Stimulated activated CD8-positive, alpha-beta memory T cell treated with anti-CD3 and anti-CD28 coated beads, Interleukin-4, amount 100 ng/mL, for 24 hours (primary cell): ENCODE measurements around the gene AGAP1.

ENCODE experiments used
- DNase-seq: peaks from one replicate; pipeline ENCODE4 v3.0.0-alpha.2; 2020; ENCODE audit warnings: low read depth

The AGAP1 gene

DNA sequence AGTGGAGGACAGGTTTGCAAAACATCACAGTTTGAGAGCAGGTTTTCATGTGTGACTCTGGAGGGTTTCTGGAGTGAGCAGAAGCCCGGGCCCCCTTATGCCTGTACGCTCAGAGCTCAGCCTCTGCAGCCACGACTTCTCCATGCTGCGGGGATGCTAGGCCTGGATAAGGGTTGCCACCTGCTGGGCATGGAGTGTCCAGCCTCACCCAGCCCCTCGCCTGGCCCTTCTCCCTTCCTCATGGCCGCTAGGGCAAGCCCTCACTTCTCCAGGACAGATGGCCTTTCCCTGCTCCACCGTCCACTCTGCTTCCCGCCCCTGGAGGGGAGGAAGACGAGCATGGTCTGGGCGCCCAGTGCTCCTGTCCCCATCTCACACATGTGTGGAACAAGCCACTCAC lies 355.6 kb downstream of the AGAP1 start:
- DNase-seq: no peak

DNA sequence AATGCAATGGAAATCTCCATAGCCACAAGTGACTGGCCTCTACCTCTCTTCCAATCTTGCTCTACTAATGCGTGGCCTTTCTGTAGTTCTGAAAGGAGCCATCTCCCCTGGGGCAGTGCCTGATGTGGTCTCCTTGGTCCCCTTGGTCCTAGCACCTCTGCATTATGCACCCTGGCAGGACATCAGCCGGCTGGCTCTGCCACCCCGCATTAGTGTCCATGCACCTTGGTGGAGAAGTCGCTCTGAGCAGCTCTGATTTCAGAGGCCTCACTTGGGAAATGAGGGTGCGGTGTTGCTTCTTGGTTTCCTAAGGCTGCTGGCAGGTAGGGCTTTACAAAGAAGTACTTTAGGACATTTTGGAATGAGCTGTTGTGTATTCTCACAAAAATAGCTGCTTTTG lies 356.4 kb downstream of the AGAP1 start:
- DNase-seq: no peak

DNA sequence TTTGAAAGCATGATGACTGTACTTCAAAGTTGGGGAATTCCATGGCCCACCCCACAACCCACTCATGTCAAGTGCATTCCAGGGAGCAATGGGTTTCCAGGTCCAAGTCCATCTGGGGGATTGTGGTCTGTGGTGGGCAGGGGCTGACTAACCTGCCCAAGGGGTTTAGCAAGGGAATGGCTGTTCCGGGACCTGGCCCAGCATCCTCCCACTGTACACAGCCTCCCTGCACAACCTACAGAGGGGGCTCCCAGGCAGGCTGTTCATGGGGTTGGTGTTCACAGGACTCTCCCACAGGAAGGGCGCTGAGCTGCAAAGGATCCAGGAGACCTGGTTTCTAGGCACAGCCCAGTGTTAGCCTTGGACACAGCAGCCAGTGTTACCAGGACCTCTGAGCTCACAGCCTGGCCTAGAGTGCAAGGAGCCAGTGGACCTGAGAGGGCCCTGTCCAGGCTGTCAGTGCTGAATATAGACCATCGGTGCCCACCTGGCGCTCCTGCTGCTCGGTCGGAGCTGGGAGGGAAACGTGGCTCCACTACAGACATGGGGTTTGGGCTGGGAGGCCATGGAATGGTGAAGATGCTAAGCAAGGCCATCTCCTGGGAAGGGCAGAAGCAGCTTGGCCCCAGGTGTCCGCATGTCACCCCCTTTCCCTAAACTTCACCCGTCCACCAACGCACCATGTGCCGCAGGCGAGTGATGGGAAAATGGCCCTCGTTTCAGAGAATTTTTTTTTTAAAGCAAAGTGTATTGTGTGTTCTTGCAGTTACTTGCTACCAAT lies 357.1 kb downstream of the AGAP1 start:
- no peak for DNase-seq

DNA sequence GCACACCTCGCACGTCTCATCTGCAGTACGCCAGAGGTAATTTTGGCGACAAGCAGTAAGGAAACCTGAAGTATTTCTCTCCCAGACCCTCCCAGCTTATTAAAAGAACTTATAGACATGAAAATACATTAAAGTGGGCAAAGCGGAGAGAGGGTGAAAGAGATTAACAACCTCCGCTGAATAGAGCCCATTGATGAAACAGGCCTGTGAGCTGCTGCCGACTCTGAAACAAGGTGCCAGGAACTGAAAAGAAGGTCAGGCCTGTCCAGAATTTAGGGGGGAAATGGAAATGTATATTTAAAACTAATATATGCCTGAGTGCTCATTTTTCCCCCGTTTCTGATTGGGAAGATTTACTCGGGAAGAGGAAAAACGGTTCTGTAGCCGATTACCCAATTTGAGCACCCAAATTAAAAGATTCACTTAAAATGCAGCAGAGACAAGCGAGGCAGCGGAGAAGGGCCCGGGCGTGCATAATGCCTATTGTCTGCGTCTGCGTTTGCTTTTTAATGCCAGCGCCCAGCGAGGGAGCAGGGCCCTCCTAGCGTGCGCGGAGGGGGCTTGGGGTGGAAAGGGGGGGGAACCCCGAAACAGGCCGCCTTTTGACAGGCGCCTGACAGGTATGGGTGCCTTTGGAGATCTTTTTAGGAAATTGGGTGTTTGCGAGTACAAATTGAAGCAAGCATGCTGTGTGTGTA lies 358.1 kb downstream of the AGAP1 start:
- no peak for DNase-seq

DNA sequence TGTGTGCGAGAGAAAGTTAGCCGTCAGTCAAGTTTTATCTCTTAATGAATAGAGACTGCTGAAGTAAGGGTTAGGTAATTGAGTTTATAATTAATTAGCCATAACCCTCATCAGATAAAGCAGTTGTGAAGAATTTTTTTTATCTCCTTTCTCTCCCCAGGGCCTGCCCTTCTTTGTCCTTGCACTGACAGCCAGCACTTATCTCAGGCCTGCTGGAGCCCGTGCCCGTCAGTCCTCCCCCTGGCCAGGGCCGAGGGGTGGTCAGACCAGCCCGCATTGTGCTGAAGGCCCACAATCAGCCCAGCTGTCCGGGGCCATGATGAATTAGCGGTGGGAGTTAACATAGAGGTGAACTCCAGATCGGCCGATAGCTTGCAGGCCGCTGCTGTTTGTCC lies 358.7 kb downstream of the AGAP1 start:
- DNase-seq: no peak

DNA sequence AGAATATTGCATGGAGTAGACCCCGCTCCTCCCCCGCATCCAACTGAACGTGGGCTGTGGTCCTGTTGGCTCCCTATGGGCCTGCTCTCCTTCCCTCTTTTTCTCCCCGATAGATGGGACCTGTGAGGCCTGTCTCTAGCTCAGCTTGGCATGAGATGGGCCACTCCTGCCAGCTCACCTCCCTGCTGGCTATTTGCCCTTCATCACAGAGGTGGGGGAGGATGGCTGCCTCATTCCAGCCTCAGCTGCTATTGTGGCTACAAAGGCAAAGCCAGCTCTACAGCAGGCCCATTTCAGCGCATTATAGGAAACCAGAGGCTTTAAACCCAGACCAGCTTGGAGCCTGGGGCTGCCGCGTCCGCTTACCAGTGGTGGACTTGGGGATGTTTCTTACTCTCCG lies 360.4 kb downstream of the AGAP1 start:
- no peak for DNase-seq

DNA sequence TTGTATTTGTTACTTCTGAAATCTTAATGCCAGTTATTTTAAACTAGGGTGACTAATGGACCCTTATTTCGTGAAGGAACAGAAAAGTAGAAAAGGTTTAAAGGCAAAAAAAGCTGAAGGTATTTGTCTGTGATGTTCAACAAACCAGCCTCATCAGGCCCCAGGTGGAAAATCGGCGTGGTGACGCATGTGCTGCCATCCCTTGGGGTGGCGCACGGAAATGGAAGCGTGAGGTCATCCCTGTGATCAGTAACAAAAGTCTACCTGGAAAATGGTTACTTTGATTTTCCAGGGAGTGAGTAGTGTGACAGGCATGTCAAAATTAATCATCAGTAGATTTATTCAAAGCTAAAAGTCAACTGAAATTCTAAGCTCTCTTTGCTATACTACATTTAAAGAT lies 361.2 kb downstream of the AGAP1 start:
- DNase-seq: no peak

DNA sequence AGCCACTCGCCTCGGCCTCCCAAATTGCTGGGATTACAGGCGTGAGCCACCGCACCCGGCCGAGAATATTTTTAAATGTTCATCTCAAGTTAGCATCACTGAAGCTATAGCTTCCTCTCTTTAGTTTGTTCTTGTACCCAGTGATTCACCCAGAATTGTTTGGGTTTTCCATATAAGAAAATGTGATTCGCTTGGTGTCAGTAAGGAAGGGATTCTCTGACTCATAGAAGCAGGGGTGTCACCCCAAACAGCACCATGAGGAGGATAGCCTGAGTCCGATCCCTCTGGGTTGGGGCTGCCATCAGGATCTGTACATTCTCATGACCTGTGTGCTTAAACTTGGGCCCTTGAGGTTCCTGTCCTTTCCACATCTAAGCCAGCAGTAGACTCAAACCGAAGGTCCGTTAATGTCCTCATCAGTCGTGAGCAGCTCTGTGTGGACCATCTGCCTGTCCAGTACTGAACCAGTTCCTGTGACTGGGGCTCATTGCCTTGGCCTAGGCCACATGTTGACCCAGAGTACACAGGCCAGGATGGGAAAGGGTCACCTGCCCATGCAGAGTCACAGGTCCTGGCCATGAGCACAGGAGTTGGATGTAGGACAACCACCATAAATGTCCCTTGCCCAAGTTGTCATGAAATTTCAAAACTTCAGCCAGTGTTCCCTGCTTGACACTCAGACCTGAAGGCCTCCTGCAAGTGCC lies 362.5 kb downstream of the AGAP1 start:
- no peak for DNase-seq

DNA sequence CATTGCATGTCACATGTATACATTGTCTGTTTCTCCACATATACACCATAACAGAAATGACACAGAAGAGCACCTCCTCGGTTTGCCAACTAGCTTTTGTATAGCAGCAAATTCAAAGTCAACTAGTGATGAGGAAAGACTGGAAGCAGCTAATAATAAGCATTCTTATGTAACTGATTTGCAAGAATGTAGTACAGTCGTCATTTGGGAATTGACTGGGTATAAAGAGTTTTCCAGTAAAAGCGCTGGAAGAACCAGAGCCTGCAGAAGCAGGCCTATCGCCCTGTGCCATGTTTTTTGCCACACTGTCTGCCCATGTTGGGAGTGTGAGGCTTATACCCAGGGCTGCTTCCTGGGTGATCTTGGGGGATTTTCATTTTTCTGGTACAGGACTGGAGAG lies 363.8 kb downstream of the AGAP1 start:
- DNase-seq: no peak

DNA sequence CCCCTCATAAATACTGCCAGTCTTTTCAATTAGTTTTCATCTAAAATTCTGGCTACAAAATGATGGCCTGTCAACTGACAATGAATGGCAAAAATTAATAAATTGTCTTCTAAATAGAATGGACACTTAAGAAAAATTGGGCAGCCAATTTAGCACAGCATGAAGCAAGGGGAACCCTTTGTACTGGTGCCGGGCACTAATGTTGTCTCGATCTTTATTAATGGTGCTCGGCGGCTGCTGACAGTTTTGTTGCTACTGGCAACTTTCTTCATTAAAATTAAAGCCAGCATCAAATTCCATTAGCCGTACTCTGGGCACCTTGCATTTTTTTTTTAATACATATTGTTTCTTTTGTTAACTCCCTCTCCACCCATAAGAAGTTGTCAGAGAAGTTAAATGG lies 365.0 kb downstream of the AGAP1 start:
- DNase-seq: no peak

DNA sequence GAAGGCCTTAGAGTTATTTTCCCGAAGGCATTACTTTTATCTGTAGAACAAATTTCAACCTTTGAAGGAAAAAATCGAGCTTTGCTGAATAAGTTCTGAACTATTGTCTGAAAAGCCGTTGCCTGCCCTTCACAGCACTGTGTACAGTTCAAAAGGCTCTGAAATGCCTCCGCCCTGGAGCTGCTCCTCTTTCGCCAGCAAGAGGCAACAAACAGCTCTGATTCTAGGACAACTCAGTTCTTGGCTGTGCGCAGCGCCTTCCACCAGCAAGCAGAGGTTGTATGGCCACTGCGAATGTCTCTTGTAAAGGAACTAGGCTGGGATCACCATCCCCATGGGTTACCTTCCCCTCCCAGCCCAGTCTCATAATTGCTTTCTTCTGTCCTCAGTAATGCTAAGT lies 365.8 kb downstream of the AGAP1 start:
- no peak for DNase-seq

DNA sequence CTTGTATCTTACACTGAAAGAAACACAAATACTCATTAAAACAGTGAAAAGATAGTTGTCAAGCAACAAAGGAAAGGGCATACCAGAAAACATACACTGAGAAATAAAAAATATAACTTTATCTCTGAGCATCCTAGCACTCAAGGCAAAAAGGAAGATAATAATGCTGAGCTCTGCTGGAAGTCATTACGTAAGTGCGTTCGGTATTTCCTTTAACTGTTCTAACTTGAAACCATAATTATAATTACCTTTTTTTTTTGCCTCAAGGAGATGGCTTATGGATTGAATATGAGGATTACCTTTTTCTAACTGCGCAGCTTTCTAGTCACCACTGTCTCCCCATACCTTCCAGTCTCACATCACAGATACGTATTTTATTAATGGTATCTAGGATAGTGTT lies 366.3 kb downstream of the AGAP1 start:
- no peak for DNase-seq

DNA sequence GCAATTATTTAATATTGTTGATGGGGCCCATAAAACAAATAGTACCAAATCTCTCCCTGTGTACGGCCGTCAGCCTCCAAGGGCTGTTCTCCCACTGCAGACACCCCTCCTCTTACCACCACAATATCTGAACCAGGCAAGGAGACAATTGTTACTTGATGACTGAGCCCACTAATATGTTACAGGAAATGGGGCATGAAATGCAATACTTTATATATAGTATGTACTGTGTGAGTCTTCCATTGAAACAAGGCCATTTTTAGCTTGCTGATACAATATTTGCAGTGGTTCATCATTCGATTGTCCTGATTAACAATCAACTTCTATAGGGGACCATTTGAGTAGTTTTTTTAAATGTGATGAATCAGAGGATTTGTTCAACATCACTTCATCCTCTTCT lies 367.0 kb downstream of the AGAP1 start:
- DNase-seq: no peak

DNA sequence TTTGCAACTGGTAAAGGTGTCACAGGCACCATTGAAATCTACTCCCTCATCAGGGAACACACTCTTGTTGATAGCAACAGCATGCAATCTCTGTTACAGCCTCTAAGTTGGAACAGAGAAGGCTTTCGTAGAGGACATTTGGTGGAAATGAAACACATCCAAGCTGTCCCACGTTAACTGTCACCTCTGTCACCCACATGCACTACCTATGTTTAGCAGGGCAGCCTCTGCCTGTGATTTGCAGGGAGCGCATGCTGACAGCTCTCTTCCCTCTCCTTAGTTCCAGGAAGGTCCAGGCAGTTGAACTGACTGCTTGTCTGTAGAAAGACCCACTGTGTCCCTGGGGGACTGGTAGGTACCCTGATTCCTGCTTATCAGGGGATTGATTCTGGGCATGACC lies 367.5 kb downstream of the AGAP1 start:
- DNase-seq: no peak

DNA sequence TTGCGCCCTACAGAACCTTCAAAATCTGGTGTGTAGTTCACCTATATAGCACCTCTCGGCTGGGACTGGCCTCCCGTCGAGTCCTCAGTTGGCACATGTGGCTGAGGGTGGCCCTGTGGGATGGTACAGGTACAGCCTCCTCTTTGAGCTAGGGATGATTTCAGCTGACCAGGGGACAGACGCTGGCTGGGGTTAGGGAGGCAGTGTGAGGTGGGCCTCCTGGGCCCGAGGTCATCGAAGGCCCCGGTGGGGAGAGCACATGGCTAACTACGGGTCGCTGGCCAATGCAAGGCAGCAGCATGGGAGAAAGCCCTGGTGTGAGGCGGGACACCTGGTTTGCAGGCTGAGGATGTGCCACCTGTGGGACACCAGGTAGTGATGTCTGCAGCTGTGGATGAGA lies 369.6 kb downstream of the AGAP1 start:
- no peak for DNase-seq

DNA sequence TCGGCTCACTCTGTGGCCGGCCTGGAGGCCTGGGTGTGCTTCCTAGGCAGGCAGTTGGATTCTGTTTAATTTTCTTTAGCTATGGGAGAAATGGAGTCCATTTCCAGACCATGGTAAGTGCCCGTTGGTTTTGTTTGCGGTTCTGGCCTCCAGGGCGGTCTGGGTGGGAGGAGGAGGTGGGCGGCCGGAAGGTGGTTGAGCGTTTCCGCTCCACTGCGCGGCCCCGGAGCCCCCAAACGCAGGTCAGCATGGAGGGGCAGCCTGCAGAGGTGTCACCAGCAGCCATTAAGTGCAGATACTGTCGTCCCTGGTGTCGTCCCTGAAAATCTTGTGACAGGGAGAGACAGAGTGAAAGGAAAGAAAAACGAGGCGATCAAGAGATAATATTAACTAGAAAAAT lies 370.5 kb downstream of the AGAP1 start:
- DNase-seq: no peak

DNA sequence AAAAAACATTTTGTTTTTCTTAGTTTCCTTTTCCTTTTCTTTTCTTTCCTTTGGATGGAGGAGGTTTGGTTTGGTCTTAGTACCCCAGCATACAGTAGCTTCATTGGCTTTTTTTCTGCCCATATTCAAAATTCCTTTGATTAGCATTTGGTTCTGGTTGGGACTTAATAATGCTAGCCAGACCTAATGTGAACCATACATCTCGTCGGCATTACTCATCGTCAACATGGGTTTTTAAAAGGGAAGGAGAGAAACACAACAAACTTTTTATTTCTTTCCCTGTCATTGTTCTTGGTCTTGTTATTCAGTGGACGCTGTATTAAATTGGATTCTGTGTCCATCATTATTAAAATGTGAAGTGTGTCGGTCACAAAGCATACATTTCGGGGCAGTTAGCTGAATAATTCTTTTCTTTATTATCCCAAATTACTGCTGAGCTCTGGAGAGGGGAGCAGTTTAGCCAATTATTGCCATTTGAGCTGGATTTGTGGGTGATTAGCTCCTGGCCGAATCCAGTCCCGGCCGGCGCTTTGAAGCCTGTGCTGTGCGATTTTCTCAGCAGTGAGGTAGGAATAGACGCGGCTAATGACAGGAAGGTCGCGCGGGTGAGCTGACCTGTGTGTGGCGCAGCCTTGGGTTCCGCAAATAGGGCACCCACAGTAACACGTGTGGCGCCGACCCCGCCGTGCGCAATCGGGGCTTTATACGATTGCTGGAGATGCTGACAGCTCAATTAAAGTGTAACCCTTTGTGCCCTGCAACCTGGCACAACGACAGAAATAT lies 371.1 kb downstream of the AGAP1 start:
- no peak for DNase-seq

DNA sequence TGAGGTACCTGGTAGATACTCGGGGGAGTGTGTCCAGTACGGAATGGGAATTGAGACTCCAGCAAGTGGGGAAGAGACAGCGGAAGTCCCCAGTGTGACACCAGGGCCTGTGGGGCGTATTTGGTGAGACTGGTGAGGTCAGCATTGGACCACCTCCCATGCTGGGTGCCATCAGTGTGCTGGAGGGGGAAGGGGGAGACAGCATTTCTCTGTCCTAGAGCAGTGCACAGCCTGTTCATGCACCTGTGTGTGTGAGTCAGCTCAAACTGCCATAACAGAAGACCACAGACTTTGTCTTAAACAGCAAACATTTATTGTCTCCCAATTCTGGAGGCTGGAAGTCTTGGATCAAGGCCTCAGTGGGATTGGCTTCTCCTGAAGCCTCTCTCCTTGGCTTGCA lies 372.5 kb downstream of the AGAP1 start:
- no peak for DNase-seq

DNA sequence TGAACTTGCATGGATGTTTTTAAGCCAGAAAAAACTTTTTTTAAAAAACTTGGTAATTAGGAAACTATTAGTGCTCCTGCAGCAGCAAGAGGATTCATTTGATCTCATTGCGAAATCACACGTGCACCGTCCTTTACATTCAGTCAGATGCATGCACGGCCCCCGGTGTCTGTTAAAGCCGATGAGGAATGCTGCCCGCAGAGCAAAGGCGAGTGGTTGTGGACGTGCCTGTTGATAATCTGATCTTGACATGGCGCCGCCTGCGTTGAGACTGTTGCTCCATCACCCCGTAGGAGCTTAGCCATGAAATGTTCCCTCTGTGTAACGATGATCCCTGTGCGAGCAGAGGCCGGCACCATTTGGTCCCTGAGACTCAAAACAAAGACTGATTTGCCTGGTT lies 374.4 kb downstream of the AGAP1 start:
- DNase-seq: no peak

DNA sequence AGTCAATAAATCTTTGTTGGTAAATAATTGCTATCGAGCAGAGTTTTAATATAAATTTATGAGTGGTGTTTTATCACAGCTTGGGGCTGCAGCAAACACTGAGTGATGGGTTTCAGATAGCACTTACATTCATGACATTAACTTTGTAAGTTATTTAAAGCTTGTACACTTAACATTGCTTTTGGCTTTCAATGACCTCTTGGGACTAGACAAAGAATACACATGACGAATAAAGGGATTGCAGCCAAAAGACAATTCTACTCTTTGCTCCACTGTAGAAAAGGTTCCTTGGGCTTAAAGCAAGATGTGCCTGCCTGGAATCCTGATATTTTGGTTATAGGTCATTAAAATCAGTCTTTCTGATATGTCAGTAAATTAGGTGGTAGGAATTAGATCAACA lies 374.8 kb downstream of the AGAP1 start:
- no peak for DNase-seq

DNA sequence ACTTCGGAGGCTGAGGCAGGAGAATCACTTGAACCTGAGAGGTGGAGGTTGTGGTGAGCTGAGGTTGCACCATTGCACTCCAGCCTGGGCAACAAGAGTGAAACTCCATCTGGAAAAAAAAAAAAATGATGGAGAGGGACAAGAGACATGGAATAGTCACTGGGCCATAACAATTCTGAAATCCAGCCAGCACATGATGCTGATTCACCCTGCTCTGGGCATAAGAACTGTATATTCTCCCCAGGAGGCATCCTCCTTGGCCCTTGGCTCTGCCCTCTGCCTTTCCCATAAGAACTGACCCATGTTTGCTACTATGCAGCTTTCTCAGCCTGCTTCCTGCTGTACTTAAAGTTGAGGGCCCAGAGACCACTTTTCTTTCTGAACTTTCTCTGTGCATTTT lies 376.7 kb downstream of the AGAP1 start:
- no peak for DNase-seq

DNA sequence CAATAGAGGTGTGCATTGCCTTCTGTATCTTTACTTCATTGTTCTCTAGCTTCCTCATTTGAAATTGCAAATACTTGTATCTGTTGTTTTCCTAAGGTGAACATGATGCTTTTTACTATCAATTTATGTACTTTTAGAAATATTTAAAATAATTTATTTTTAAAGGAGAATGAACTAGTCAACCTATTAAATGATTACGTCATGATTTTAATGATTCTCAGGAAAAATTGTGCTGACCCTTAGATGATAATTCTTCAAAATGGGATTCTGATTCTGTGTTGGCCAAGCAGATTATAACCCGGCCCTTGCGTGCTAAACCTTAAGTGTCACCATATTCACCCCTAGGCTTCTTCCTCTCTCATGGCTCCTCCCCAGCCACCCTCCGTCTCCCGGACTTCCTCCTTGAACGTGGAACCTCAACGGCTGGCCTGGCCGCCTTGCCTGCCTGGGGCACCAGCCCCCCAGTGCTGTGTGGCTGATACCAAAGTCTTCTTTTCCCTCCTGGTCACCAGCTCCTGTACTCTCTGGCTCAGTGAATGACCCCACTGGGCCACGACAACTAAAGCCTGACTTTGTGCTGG lies 382.3 kb downstream of the AGAP1 start:
- no peak for DNase-seq
